ENCODE data around the gene IRAK3. TPM values are rescaled to one million over a fixed set of nuclear protein-coding genes. Genes with fewer than 3 reads are reported as not detected.
"Not testable (repeated sequence)": the region's sequence is repeated elsewhere in the genome, so short reads cannot be mapped to it uniquely, and the experiment has no call there.

IRAK3 gene
- total RNA-seq, 1 donor from 2014 or later, result 4.9 TPM

GRCh38 chr12:66168410-66168809 is 20.6 kb upstream of the IRAK3 start:
- Mint-ChIP-seq H3K4me1 (ENCODE audit: unreplicated experiment) (peaks cover 5% of the 10 kb centered on the region), H3K36me3 (ENCODE audit: low read depth, unreplicated experiment) (peaks cover 17% of the 10 kb centered on the region), H3K4me3 (ENCODE audit: unreplicated experiment) (peak overlapping the region; percentile 97), H3K27me3 (ENCODE audit: unreplicated experiment) (peaks cover 10% of the 10 kb centered on the region), H3K9me3 (ENCODE audit: unreplicated experiment) (no peaks in the 10 kb centered on the region), H3K27ac (ENCODE audit: unreplicated experiment) (peak overlapping the region; percentile 98)
- TF ChIP-seq CTCF (IDR thresholded peaks at IDR 0.05; ENCODE audit: unreplicated experiment), result no peak
- no peak for DNase-seq (ENCODE audit: low spot score)

- TF ChIP-seq CTCF (IDR thresholded peaks at IDR 0.05; ENCODE audit: unreplicated experiment), result peak; percentile 36
- Mint-ChIP-seq H3K36me3 (ENCODE audit: low read depth, unreplicated experiment) (peaks cover 15% of the 10 kb centered on the region), H3K4me1 (ENCODE audit: unreplicated experiment) (peaks cover 5% of the 10 kb centered on the region), H3K4me3 (ENCODE audit: unreplicated experiment) (peak within 1 kb of the TSS; percentile 97), H3K27me3 (ENCODE audit: unreplicated experiment) (peaks cover 10% of the 10 kb centered on the region), H3K27ac (ENCODE audit: unreplicated experiment) (peak within 1 kb of the TSS; percentile 98), H3K9me3 (ENCODE audit: unreplicated experiment) (no peaks in the 10 kb centered on the region)
- DNase-seq (ENCODE audit: low spot score), result peak; percentile 82
These were observed 19.5 kb upstream of the IRAK3 start, which contains the start of gene TMBIM4 for GRCh38 chr12:66169221-66170170. Gene TMBIM4, minus strand, starts transcription at chr12:66169996. Its CDS starts 45 bp downstream, at chr12:66169951.

GRCh38 chr12:66170606-66171005 is 18.4 kb upstream of the IRAK3 start:
- Mint-ChIP-seq H3K36me3 (ENCODE audit: low read depth, unreplicated experiment) (peaks cover 4% of the 10 kb centered on the region), H3K27me3 (ENCODE audit: unreplicated experiment) (peaks cover 10% of the 10 kb centered on the region), H3K9me3 (ENCODE audit: unreplicated experiment) (no peaks in the 10 kb centered on the region), H3K27ac (ENCODE audit: unreplicated experiment) (peak overlapping the region; percentile 91), H3K4me1 (ENCODE audit: unreplicated experiment) (peaks cover 5% of the 10 kb centered on the region), H3K4me3 (ENCODE audit: unreplicated experiment) (peak overlapping the region; percentile 88)
- TF ChIP-seq CTCF (IDR thresholded peaks at IDR 0.05; ENCODE audit: unreplicated experiment), result no peak
- no peak for DNase-seq (ENCODE audit: low spot score)

- not testable (repeated sequence) for H3K4me1 Mint-ChIP-seq (ENCODE audit: unreplicated experiment); H3K27me3 Mint-ChIP-seq (ENCODE audit: unreplicated experiment); DNase-seq (ENCODE audit: low spot score); H3K9me3 Mint-ChIP-seq (ENCODE audit: unreplicated experiment); H3K27ac Mint-ChIP-seq (ENCODE audit: unreplicated experiment); H3K4me3 Mint-ChIP-seq (ENCODE audit: unreplicated experiment); H3K36me3 Mint-ChIP-seq (ENCODE audit: low read depth, unreplicated experiment)
These were observed 14.4 kb upstream of the IRAK3 start for GRCh38 chr12:66174391-66175325.

- Mint-ChIP-seq H3K4me3 (ENCODE audit: unreplicated experiment) (no peak overlapping the region), H3K4me1 (ENCODE audit: unreplicated experiment) (peaks cover 6% of the 10 kb centered on the region), H3K27me3 (ENCODE audit: unreplicated experiment) (no peaks in the 10 kb centered on the region), H3K27ac (ENCODE audit: unreplicated experiment) (no peak overlapping the region), H3K9me3 (ENCODE audit: unreplicated experiment) (no peaks in the 10 kb centered on the region), H3K36me3 (ENCODE audit: low read depth, unreplicated experiment) (no peaks in the 10 kb centered on the region)
- DNase-seq (ENCODE audit: low spot score), result no peak
- TF ChIP-seq CTCF (IDR thresholded peaks at IDR 0.05; ENCODE audit: unreplicated experiment), result no peak
These were observed 12.7 kb upstream of the IRAK3 start for GRCh38 chr12:66176105-66176900.
